Measurements from ENCODE around the gene DYSF.

The DYSF gene

GRCh38 chr2:71635798-71636197 is 182.4 kb downstream of the DYSF start:
- Histone ChIP-seq H3K9ac (ENCODE audit: low read length) (no peak overlapping the region), H3K9me3 (replicated peaks; ENCODE audit: insufficient read depth, low read length) (no peaks in the 10 kb centered on the region), H3K4me1 (ENCODE audit: low read length) (no peaks in the 10 kb centered on the region), H3K27ac (ENCODE audit: low read length) (no peak overlapping the region), H3K36me3 (replicated peaks; ENCODE audit: insufficient read depth, low read length) (no peaks in the 10 kb centered on the region), H3K79me2 (ENCODE audit: low read length) (no peaks in the 10 kb centered on the region), H3K27me3 (replicated peaks; ENCODE audit: insufficient read depth, low read length) (no peaks in the 10 kb centered on the region), H3F3A (ENCODE audit: insufficient read depth, low read length) (no peaks in the 10 kb centered on the region), H3K4me2 (ENCODE audit: low read depth, low read length) (no peak overlapping the region), H4K20me1 (ENCODE audit: insufficient read depth, low read length) (no peaks in the 10 kb centered on the region), H2AFZ (ENCODE audit: low read length) (no peak overlapping the region), H3K4me3 (ENCODE audit: low read length) (no peak overlapping the region), H3K9me2 (replicated peaks; ENCODE audit: insufficient read depth, low read length) (no peaks in the 10 kb centered on the region)
- DNase-seq = no peak
- TF ChIP-seq EZH2 (optimal IDR thresholded peaks at IDR 0.05; ENCODE audit: low read depth, low read length) (no peak), EZH2phosphoT487 (IDR thresholded peaks at IDR 0.05; ENCODE audit: low read length) (no peak), CTCF (IDR thresholded peaks at IDR 0.05; ENCODE audit: low read length) (no peak)

- H3K4me1 ChIP-seq (ENCODE audit: low read length) = no peaks in the 10 kb centered on the region
- H3K27me3 ChIP-seq (replicated peaks; ENCODE audit: insufficient read depth, low read length) = no peaks in the 10 kb centered on the region
- DNase-seq = no peak
- no peaks in the 10 kb centered on the region for H4K20me1 ChIP-seq (ENCODE audit: insufficient read depth, low read length)
- no peaks in the 10 kb centered on the region for H3K9me3 ChIP-seq (replicated peaks; ENCODE audit: insufficient read depth, low read length)
- no peaks in the 10 kb centered on the region for H3F3A ChIP-seq (ENCODE audit: insufficient read depth, low read length)
- no peaks in the 10 kb centered on the region for H3K9me2 ChIP-seq (replicated peaks; ENCODE audit: insufficient read depth, low read length)
- H3K36me3 ChIP-seq (replicated peaks; ENCODE audit: insufficient read depth, low read length) = no peaks in the 10 kb centered on the region
- H3K4me3 ChIP-seq (ENCODE audit: low read length) = no peak overlapping the region
- H3K9ac ChIP-seq (ENCODE audit: low read length) = no peak overlapping the region
- TF ChIP-seq EZH2phosphoT487 (IDR thresholded peaks at IDR 0.05; ENCODE audit: low read length) (no peak), CTCF (IDR thresholded peaks at IDR 0.05; ENCODE audit: low read length) (no peak), EZH2 (optimal IDR thresholded peaks at IDR 0.05; ENCODE audit: low read depth, low read length) (no peak)
- no peak overlapping the region for H3K4me2 ChIP-seq (ENCODE audit: low read depth, low read length)
- no peaks in the 10 kb centered on the region for H3K79me2 ChIP-seq (ENCODE audit: low read length)
- H2AFZ ChIP-seq (ENCODE audit: low read length) = no peak overlapping the region
- H3K27ac ChIP-seq (ENCODE audit: low read length) = no peak overlapping the region
Observed at GRCh38 chr2:71637168-71637567, 183.8 kb downstream of the DYSF start.

- H3K9ac ChIP-seq (ENCODE audit: low read length) = no peak overlapping the region
- 0 out of 2 replicates have a peak overlapping the region, but pooled peaks have one; percentile 8 for H2AFZ ChIP-seq (ENCODE audit: low read length)
- no peaks in the 10 kb centered on the region for H3K36me3 ChIP-seq (replicated peaks; ENCODE audit: insufficient read depth, low read length)
- H3K4me2 ChIP-seq (ENCODE audit: low read depth, low read length) = no peak overlapping the region
- H3K4me1 ChIP-seq (ENCODE audit: low read length) = no peaks in the 10 kb centered on the region
- no peaks in the 10 kb centered on the region for H3K9me3 ChIP-seq (replicated peaks; ENCODE audit: insufficient read depth, low read length)
- H3K9me2 ChIP-seq (replicated peaks; ENCODE audit: insufficient read depth, low read length) = no peaks in the 10 kb centered on the region
- H4K20me1 ChIP-seq (ENCODE audit: insufficient read depth, low read length) = no peaks in the 10 kb centered on the region
- no peak overlapping the region for H3K4me3 ChIP-seq (ENCODE audit: low read length)
- no peak for TF ChIP-seq EZH2phosphoT487 (IDR thresholded peaks at IDR 0.05; ENCODE audit: low read length)
- no peak for TF ChIP-seq EZH2 (optimal IDR thresholded peaks at IDR 0.05; ENCODE audit: low read depth, low read length)
- TF ChIP-seq CTCF (IDR thresholded peaks at IDR 0.05; ENCODE audit: low read length) = no peak
- H3K27me3 ChIP-seq (replicated peaks; ENCODE audit: insufficient read depth, low read length) = no peaks in the 10 kb centered on the region
- no peak overlapping the region for H3K27ac ChIP-seq (ENCODE audit: low read length)
- no peak for DNase-seq
- H3F3A ChIP-seq (ENCODE audit: insufficient read depth, low read length) = no peaks in the 10 kb centered on the region
- H3K79me2 ChIP-seq (ENCODE audit: low read length) = no peaks in the 10 kb centered on the region
Observed at GRCh38 chr2:71637736-71638135, 184.4 kb downstream of the DYSF start.
